ENCODE measurements around the gene GEN1. TPM values are rescaled to one million over a fixed set of nuclear protein-coding genes. Genes with fewer than 3 reads are reported as not detected.
A peak's percentile ranks its signal among the peaks of the same experiment; 100 is the strongest.

The GEN1 gene, protein sequence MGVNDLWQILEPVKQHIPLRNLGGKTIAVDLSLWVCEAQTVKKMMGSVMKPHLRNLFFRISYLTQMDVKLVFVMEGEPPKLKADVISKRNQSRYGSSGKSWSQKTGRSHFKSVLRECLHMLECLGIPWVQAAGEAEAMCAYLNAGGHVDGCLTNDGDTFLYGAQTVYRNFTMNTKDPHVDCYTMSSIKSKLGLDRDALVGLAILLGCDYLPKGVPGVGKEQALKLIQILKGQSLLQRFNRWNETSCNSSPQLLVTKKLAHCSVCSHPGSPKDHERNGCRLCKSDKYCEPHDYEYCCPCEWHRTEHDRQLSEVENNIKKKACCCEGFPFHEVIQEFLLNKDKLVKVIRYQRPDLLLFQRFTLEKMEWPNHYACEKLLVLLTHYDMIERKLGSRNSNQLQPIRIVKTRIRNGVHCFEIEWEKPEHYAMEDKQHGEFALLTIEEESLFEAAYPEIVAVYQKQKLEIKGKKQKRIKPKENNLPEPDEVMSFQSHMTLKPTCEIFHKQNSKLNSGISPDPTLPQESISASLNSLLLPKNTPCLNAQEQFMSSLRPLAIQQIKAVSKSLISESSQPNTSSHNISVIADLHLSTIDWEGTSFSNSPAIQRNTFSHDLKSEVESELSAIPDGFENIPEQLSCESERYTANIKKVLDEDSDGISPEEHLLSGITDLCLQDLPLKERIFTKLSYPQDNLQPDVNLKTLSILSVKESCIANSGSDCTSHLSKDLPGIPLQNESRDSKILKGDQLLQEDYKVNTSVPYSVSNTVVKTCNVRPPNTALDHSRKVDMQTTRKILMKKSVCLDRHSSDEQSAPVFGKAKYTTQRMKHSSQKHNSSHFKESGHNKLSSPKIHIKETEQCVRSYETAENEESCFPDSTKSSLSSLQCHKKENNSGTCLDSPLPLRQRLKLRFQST
- polyA plus RNA-seq: 1 to 10 TPM in 1 of 3 donors, under 1 TPM in 2; 0.34 to 1.0 (median 0.89) TPM

DNA sequence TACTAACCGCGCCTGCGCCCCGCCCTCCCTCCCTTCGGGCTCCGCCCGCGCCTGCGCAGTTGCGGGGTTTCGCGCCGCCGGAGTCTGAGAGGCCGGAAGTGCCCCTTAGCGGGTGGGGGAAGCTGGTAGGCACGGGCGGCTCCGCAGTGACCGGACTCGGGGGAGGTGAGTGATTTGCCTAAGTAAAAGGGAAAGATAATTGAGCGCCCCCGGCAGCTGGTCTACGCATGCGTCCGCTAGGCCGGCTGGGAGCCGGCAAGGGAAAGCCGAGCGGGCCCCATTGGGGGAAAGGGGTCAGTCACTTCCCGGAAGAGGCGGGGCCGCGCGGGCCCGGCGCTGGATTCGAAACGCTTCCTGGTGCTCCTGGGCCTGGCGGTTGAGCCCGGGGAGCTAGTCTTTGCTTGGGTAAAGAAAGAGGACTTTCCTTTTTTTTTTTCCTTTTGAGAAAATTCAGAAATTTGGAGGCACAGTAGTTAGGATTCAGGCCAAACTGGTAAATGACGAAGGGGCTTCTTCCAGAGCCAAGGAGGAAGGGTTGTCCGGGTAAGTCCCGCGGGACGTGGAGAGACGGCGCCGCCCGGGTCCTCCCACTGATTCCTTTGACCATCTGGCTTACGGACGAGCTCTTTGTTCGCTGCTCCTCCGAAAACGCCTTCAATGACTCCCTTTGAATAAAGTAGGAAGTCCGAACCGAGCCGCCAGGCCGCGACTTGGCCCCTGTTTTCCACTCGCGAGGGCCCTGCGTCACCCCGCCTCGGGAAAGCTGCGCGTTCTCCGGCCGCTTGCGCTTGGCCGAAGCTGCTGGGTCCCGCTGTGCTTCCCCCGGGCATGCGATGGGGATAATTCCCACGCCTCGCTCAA is at the start of gene GEN1, which contains the start of gene SMC6:
TSS of gene GEN1 (plus strand) at position 336 of the 861 bp plus-strand sequence. CDS start 5,806 bp downstream, outside the sequence.
TSS of gene SMC6 (minus strand) at position 8 of the 861 bp plus-strand sequence. CDS start 7,864 bp downstream, outside the sequence.
- H3K27ac ChIP-seq (ENCODE audit: low read depth, low read length): peak within 1 kb of the TSS; percentile 79
- 0 to 1% (median 0%) methylated on average over 72 to 76 of the region's 76 CpGs for WGBS, 3 donors

DNA sequence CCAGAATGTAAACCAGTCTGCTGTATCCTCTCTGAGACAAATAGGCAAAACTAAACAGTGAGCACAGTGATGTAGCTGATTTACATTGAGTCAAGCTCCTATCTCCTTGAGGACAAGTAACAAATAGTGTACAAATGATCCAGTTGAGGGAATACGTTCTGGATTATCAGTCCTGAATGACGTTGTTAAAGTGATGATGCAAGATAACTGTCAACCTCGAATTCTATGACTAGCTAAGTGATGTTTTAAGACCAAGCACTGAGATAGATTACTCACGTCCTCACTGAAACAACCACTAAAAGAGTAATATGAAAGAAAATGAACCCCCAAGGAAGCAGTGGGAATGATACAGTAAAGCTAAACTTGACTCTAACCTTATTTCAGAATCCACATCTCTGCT is 47.1 kb upstream of the GEN1 start:
- 84 to 86% (median 85%) methylated on average over 4 of the region's 4 CpGs for WGBS, 3 donors
- H3K27ac ChIP-seq (ENCODE audit: low read depth, low read length): no peak overlapping the region

DNA sequence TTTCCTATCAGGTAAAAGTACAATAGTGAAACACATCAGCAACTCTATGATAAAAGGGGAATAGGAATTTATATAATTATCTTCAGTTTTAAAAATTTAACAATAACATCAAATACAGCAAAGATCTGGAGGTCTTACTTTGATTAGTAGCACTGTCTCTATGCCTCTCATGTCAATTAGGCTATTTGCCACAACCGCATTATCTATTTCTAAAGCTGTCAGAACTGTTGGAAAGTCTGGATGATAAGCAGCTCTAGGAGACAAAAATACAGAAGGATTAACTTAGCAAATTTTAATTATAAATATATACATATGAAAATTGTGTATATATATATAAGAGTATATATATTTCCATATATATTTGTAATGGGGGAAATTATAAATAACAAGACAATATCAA is 45.4 kb upstream of the GEN1 start:
- H3K27ac ChIP-seq (ENCODE audit: low read depth, low read length): no peak overlapping the region
- WGBS, 3 donors: 84 to 97% (median 95%) methylated on average over 1 of the region's 1 CpG

DNA sequence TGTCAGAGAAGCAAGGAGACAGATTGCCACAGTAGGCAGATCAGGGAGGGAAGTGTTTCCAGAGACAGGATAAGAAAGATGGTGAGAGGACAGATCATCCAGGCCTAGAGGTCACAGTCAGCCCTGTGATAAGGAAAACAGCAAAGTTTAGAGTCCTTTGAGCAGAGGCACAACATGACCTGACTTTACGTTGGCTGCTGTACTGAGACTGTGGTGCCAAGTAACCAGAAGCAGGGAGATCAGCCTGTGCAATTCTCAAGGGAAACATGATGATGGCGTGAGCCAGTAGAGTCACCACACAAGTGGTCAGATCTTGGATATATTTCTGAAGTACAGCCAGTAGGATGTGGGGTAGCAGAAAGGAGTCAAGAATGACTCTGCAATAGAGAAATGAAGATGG is 44.0 kb upstream of the GEN1 start:
- WGBS, 3 donors: 65 to 84% (median 79%) methylated on average over 2 of the region's 2 CpGs
- no peak overlapping the region for H3K27ac ChIP-seq (ENCODE audit: low read depth, low read length)

DNA sequence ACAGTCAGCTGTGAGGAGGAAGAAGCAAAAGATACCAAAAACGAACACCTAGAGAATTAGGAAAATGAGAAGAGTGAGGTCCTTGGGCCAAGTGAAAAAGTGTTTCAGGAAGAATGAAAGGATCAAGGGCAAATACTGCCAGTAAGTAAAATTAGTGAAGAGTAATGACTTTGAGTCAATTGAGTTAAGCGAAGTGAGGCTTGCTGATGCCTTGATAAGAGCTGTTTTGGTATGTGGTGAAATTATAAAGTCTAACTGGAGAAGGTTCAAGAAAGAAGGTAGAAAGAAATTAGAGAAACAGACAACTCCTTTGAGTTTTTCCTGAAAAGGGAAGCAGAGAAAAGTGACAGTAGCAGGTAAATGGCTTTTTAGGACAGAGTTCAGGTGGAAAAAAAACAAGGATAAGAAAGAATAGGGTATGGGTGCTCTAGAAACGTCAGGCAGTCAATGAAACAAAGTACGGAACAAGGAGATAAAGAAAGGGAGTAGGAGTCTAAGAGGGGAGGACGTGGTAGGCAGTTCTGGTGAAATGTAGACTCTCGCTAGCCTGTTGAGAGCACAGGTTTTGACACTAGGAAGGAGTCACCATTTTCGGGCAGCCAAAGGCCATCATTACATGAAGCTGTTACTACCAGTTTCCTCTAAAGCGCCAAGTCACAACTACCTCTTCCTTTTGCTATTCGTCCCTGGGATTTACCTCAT is 43.2 kb upstream of the GEN1 start:
- 86 to 93% (median 91%) methylated on average over 9 of the region's 9 CpGs for WGBS, 3 donors
- H3K27ac ChIP-seq (ENCODE audit: low read depth, low read length): no peak overlapping the region

DNA sequence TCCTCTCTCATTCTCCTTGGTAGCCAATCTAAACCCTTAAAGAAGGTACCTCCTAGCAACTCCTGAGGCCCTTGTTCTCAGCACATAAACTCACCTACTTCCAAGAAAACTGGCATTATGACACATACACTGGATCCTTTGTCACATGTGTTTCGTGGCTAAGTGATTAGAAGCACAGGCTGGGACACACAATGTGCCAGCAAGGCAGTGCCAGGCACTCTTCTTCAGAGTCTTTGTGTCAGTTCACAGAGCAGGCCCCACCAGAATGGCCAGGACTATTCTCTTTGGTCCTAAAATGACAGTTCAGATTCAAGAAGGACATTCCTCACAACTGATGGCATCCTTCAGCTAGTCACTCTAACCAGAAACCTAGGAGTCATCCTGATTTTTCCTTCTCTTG is 40.6 kb upstream of the GEN1 start:
- H3K27ac ChIP-seq (ENCODE audit: low read depth, low read length): no peak overlapping the region
- 91 to 98% (median 94%) methylated on average over 1 of the region's 1 CpG for WGBS, 3 donors

DNA sequence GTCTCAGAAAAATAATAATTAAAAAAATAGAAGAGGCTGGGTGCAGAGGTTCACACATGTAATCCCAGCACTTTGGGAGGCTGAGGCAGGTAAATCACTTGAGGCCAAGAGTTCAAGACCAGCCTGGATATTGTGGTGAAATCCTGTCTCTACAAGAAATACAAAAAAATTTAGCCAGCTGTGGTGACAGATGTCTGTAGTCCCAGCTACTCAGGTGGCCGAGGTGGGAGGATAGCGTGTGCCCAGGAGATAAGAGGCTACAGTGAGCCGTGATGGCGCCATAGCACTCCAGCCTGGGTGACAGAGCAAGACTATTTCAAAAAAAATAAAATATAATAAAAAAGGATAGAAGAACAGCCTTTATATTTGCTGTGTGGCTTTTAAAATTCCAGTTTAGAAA is 36.3 kb upstream of the GEN1 start:
- H3K27ac ChIP-seq (ENCODE audit: low read depth, low read length): no peak overlapping the region
- 87 to 97% (median 94%) methylated on average over 4 of the region's 4 CpGs for WGBS, 3 donors

DNA sequence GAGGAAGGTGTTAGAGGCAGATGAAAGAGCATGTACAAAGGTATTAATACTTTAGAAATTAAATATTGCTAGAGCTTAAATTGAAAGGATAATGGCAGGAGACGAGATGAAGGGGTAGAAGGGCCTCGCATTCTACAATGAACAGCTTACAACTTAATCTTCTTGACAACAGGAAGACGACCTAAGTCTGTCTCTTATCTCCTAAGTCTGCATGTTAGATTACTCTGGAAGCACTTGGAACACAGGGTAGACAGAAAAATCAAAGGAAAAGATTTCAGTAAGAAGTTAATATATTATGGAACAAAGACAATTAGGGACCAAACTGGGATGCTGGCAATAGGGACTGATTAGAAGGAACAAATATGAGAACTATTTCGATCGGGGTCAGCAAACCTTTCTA is 35.2 kb upstream of the GEN1 start:
- 83 to 89% (median 88%) methylated on average over 5 of the region's 5 CpGs for WGBS, 3 donors

DNA sequence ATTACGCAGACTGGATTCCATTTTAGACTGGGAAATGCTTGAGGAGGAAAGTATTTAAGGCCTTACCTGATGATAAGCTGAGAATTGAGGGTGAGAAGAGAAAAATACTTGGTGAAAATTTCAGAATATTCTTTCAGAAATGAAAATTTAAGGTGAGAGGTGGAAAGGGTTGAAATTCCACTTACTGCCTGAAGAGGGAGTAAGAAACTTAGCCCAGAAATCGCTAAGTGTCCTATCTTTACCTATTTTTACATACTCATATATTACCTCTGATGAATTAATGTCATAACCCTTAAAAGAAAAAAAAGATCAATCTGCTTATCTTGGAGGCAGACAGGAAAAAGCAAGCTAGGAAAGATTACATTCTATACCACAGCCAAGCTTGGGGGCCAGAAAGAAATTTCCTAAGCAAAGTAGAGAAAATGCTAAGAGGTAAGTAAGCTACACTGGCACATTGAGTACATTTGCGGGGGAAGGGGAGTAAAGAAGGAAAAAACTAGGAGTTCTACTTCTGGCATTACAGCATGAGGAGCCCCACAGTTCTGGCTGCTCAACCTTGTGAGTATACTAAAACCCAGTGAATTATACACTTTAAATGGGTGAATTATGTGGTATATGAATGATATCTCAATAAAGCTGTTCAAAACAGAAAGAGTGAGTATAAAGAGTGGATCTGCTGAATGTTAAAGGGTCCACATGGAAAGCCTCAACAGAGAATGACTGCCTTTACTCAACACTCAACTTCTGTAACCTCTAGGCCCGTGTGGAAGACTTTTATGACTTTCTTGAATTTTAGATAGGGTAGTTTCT is 34.2 kb upstream of the GEN1 start:
- WGBS, 3 donors: 66 to 73% (median 73%) methylated on average over 4 of the region's 4 CpGs
- no peak overlapping the region for H3K27ac ChIP-seq (ENCODE audit: low read depth, low read length)

More for the DNA sequence above, 35.2 kb upstream of the GEN1 start:
- no peak overlapping the region for H3K27ac ChIP-seq (ENCODE audit: low read depth, low read length)

DNA sequence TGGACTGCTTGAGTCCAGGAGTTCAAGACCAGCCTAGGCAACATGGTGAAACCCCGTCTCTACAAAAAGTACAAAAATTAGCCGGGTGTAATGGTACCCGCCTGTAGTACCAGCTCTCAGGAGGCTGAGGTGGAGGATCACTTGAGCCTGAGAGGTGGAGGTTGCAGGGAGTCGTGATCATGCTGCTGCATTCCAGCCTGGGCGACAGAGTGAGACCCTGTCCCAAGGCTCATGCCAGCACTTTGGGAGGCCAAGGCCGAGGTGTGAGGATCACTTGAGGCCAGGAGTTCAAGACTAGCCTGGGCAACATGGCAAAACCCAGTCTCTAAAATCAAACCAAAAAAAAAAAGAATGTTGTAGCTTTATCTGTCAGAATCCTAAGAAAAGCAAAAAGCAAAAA is 25.7 kb upstream of the GEN1 start:
- 94 to 99% (median 95%) methylated on average over 6 of the region's 6 CpGs for WGBS, 3 donors
- H3K27ac ChIP-seq (ENCODE audit: low read depth, low read length): no peak overlapping the region

DNA sequence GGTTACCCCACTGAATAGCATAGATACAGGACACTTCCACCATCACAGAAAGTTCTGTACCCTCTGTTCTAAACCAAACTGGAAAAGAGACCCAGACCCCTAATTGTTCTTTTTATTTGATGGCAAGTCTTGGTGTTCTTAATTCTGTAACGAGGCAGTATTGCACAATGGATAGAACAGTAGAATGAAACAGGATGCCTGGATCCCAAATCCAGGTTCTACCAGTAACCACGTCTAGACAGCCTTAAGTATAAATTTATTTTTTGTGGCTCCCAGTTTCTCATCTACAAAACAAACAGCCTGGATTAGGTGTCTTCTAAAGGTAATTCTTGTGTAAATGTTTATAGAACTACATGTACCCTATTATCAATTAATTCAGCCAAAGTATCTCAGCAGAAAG is 24.1 kb upstream of the GEN1 start:
- 74 to 90% (median 81%) methylated on average over 2 of the region's 2 CpGs for WGBS, 3 donors
- no peak overlapping the region for H3K27ac ChIP-seq (ENCODE audit: low read depth, low read length)

DNA sequence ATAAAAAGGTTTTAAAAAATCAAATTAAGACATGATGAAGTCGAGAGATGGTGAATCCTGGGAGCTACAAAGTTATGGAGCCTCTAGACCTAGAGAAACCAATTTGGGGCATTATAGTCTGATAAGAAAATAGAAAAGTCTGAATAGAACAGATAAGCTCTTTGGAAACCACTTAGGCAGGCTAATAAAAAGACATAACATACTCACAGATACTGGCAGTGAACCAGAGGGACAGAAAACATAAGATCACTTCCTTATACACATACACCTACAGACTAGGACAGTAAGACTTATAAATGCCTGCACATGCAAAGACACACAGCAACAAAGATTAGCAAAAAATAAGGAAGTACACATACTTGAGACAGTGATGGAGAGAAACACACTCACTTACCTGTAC is 20.3 kb upstream of the GEN1 start:
- no peak overlapping the region for H3K27ac ChIP-seq (ENCODE audit: low read depth, low read length)
- WGBS, 3 donors: 84 to 97% (median 89%) methylated on average over 1 of the region's 1 CpG

DNA sequence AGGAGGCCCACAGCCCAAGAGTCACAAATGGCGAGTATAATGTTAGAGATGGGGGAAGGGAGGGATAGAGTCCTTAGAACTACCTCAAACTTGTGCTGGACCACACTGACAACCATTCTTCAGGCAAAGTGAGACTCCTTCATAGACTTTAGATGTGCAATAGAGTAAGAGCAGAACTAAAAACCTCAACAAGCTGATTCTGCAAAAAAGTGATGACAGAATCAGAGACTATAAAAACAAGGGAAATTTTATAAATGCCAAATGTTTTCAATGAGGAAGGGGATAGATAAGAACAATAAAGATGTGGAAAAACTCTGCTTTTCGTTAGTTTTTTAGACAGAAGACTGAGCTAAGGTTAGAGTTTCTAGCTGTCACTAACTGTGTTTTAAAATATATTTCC is 18.1 kb upstream of the GEN1 start:
- 95 to 96% (median 95%) methylated on average over 2 of the region's 2 CpGs for WGBS, 3 donors
- H3K27ac ChIP-seq (ENCODE audit: low read depth, low read length): no peak overlapping the region

DNA sequence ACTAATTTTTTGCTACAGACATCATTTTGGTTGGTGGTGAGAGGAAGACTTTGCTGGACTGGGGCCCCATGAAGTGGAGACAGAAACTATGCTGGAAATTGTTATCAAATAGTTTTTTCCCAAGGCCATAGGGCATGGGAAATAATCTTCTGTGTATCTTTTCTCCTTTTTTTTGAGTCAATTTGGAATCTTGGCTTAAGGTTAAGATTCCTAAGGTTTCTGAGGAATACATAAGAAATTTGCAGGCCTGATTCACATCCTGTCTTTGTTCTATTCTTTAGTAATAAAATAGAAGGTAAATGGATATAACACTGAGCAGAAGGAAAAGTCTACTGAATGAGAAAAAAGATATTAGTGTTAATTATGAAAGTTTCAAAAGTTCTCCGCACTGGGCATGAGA is 16.9 kb upstream of the GEN1 start:
- H3K27ac ChIP-seq (ENCODE audit: low read depth, low read length): no peak overlapping the region
- 69 to 94% (median 80%) methylated on average over 1 of the region's 1 CpG for WGBS, 3 donors

DNA sequence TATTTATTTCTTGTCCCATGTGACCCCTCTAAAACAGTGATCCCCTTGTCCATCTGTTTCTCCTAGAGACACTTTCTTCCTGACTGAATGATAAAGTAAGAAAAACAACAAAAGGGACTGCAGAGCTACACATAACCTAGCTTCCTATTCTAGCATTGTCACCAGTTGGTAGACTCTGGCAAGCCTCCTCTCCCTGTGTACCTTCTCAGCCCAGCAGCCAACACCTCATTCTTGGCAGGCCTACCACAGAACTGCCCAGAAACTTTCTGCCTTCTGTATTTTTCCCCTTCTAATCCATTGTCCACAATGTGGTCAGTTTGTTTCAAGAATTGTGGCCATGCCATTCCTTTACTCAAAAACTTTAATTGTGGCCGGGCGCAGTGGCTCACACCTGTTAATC is 13.7 kb upstream of the GEN1 start:
- no peak overlapping the region for H3K27ac ChIP-seq (ENCODE audit: low read depth, low read length)
- WGBS, 3 donors: 96 to 98% (median 98%) methylated on average over 2 of the region's 2 CpGs

DNA sequence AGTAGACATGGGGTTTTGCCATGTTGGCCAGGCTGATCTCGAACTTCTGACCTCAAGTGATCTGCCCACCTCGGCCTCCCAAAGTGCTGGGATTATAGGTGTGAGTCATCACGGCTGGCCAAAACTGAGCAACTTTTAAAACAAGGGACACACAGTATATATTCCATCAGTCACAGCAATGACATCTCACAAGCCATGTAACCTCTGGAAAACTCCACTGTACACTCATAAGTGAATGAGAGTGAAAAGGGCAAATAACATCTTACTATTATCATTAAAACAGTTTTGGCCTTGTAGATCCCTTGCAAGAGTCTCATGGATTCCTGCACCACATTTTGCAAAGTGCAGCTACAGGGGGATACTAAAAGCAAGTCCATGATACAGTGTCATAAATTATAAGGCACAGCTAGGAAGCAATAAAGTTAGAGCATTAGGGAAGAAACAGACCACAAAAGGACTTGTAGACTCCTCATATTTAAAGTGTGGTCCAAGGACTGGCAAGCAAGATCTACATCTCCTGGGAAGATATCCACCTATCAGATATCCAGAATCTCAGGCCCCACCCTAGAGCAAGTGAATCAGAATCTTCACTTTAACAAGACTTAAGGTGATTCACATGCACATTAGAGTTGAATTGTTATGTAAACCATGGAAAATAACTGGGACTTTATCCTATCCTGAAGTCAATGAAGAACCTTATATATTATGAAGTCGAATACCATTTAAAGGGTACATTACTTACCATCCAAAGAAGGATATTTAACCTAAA is 6.1 kb upstream of the GEN1 start:
- WGBS, 3 donors: 83 to 93% (median 89%) methylated on average over 4 of the region's 4 CpGs
- H3K27ac ChIP-seq (ENCODE audit: low read depth, low read length): no peak overlapping the region
